T-helper 2 cell (primary cell): Measurements from ENCODE around the gene FTO.

ENCODE experiments used
- DNase-seq, 5 experiments: peaks; one replicate each; pipeline versions ENCODE4 v3.0.0 to v3.0.0-alpha.2; 2012 to 2022

Gene FTO

GRCh38 chr16:53756275-53756996 is 52.5 kb downstream of the FTO start:
- no peak for DNase-seq

- no peak for DNase-seq
Measured at GRCh38 chr16:53757971-53758609, 54.1 kb downstream of the FTO start.

- DNase-seq: no peak
Measured at GRCh38 chr16:53761962-53762703, 58.2 kb downstream of the FTO start.

- DNase-seq: no peak
Measured at GRCh38 chr16:53766304-53767016, 62.5 kb downstream of the FTO start.

- DNase-seq: no peak
Measured at GRCh38 chr16:53768167-53768566, 64.2 kb downstream of the FTO start.

- peak in 1 of 5 experiments; percentile 85 for DNase-seq
Measured at GRCh38 chr16:53768593-53768992, 64.6 kb downstream of the FTO start.

GRCh38 chr16:53769185-53769584 is 65.2 kb downstream of the FTO start:
- no peak for DNase-seq

GRCh38 chr16:53769787-53770186 is 65.8 kb downstream of the FTO start:
- DNase-seq: no peak

- peak in 1 of 5 experiments; percentile 21 for DNase-seq
Measured at GRCh38 chr16:53770641-53771040, 66.7 kb downstream of the FTO start.

GRCh38 chr16:53771655-53772497 is 67.9 kb downstream of the FTO start:
- DNase-seq: no peak

GRCh38 chr16:53773150-53773846 is 69.3 kb downstream of the FTO start:
- peak in 1 of 5 experiments; percentile 74 for DNase-seq

- no peak for DNase-seq
Measured at GRCh38 chr16:53773881-53774280, 69.9 kb downstream of the FTO start.

GRCh38 chr16:53775106-53775820 is 71.3 kb downstream of the FTO start:
- DNase-seq: no peak

GRCh38 chr16:53775821-53776431 is 72.0 kb downstream of the FTO start:
- DNase-seq: no peak

- no peak for DNase-seq
Measured at GRCh38 chr16:53779186-53779585, 75.2 kb downstream of the FTO start.

- DNase-seq: no peak
Measured at GRCh38 chr16:53780051-53780450, 76.1 kb downstream of the FTO start.

- DNase-seq: no peak
Measured at GRCh38 chr16:53781023-53781605, 77.2 kb downstream of the FTO start.

- DNase-seq: no peak
Measured at GRCh38 chr16:53782148-53782547, 78.2 kb downstream of the FTO start.

- DNase-seq: no peak
Measured at GRCh38 chr16:53784291-53784690, 80.3 kb downstream of the FTO start.

GRCh38 chr16:53785044-53785443 is 81.1 kb downstream of the FTO start:
- DNase-seq: no peak
